ENCODE measurements around the gene ARHGEF17. TPM values are rescaled to one million over a fixed set of nuclear protein-coding genes. Genes with fewer than 3 reads are reported as not detected.

The ARHGEF17 gene
- total and polyA plus RNA-seq, 3 donors from 2014 or later, result 29.4 to 58.5 (median 50.1) TPM

DNA sequence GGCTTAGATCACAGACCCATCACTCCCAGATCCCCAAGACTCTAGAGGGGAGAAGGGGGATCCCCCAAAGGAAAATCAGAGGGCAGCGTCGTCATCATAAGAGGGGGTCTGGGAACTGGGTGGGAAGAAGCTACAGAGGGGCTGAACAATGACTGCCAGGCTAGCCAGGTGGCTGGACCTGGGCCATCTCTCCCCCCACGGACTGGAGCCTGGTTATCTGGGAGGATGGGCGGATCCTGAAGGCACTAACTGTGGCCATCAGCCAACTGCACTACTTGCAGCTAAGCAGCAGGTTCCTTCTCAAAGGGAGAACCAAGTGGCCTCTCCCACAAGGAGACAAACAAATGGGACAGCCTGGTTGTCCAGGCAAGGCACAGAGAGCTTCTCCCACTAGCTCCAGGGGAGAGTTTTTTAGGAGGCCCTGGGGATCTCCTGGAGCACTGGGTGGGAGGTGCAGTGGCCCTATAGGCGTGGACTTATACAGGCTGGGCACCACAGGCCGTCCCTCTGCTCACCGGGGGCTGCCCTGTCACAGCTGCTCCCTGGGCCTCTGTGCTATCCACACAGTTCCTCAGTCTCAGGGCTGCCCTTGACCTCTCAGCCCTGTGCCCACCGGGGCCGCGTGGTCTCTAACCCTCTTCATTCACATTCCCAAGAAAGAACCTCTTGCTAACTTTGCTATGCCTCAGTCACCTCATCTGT, 20.5 kb upstream of the ARHGEF17 start:
- peaks cover 25% of the 10 kb centered on the region for H3K4me1 ChIP-seq
- no peaks in the 10 kb centered on the region for H3K27me3 ChIP-seq
- WGBS, 2 donors, result 57 to 85% methylated on average over 9 to 10 of the region's 10 CpGs
- H3K9me3 ChIP-seq, result no peaks in the 10 kb centered on the region
- TF ChIP-seq, protein P1, sequence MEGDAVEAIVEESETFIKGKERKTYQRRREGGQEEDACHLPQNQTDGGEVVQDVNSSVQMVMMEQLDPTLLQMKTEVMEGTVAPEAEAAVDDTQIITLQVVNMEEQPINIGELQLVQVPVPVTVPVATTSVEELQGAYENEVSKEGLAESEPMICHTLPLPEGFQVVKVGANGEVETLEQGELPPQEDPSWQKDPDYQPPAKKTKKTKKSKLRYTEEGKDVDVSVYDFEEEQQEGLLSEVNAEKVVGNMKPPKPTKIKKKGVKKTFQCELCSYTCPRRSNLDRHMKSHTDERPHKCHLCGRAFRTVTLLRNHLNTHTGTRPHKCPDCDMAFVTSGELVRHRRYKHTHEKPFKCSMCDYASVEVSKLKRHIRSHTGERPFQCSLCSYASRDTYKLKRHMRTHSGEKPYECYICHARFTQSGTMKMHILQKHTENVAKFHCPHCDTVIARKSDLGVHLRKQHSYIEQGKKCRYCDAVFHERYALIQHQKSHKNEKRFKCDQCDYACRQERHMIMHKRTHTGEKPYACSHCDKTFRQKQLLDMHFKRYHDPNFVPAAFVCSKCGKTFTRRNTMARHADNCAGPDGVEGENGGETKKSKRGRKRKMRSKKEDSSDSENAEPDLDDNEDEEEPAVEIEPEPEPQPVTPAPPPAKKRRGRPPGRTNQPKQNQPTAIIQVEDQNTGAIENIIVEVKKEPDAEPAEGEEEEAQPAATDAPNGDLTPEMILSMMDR (IDR thresholded peaks at IDR 0.05), result no peak
- no peak for TF ChIP-seq POLR2A (IDR thresholded peaks at IDR 0.05)
- DNase-seq, result peak; percentile 71
- no peaks in the 10 kb centered on the region for H3K36me3 ChIP-seq (ENCODE audit: low read depth, missing control alignments)
- H3K4me3 ChIP-seq, result no peak overlapping the region
- intact Hi-C loops (cut with DNase I; ENCODE audit: low total_unique reads), result loop anchor here (10.0 kb wide), 1 partner anchor 103 kb away; no protein-coding TSS in a partner anchor
- no peak overlapping the region for H3K27ac ChIP-seq

DNA sequence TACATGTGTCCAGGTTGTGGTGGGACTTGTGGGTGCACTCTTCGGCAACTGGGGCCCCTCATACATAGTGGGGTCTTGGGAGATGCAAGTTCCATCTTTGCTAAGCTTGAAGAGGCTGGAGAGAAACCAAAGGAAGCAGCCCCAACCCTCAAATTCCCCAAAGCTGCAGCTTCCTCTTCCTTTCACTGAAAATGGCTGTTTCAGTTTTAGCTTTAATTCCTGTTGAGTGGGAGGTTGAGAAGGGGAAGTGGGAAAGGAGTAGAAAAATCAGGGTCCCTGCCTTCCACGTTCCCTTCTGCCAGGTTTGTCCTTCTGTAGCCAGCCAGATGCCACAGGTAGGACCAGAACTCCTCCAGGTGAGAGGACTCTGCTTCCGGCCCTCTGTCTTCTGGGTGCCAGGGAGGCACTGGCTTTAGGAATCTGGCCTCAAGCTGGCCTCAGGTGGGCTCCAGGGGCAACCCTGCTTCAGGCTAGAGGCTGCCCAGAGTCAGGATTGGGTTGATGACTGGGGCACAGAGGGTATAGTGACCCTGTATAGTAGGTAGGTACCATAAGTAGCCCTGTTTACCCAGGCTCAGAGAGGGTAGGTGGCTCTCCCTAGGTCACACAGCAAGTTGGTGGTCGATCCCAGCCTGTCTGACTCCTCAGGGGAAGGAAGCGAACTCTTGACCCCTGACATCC, 19.7 kb upstream of the ARHGEF17 start:
- Histone ChIP-seq H3K9me3 (no peaks in the 10 kb centered on the region), H3K27ac (no peak overlapping the region), H3K27me3 (no peaks in the 10 kb centered on the region), H3K4me3 (no peak overlapping the region), H3K4me1 (peaks cover 25% of the 10 kb centered on the region), H3K36me3 (ENCODE audit: low read depth, missing control alignments) (no peaks in the 10 kb centered on the region)
- DNase-seq, result no peak
- TF ChIP-seq, protein P1 (IDR thresholded peaks at IDR 0.05), result no peak
- no peak for TF ChIP-seq POLR2A (IDR thresholded peaks at IDR 0.05)
- WGBS, 2 donors, result 65 to 80% methylated on average over 5 of the region's 5 CpGs
- intact Hi-C loops (cut with DNase I; ENCODE audit: low total_unique reads), result loop anchor here (10.0 kb wide), 1 partner anchor 104 kb away; no protein-coding TSS in a partner anchor

DNA sequence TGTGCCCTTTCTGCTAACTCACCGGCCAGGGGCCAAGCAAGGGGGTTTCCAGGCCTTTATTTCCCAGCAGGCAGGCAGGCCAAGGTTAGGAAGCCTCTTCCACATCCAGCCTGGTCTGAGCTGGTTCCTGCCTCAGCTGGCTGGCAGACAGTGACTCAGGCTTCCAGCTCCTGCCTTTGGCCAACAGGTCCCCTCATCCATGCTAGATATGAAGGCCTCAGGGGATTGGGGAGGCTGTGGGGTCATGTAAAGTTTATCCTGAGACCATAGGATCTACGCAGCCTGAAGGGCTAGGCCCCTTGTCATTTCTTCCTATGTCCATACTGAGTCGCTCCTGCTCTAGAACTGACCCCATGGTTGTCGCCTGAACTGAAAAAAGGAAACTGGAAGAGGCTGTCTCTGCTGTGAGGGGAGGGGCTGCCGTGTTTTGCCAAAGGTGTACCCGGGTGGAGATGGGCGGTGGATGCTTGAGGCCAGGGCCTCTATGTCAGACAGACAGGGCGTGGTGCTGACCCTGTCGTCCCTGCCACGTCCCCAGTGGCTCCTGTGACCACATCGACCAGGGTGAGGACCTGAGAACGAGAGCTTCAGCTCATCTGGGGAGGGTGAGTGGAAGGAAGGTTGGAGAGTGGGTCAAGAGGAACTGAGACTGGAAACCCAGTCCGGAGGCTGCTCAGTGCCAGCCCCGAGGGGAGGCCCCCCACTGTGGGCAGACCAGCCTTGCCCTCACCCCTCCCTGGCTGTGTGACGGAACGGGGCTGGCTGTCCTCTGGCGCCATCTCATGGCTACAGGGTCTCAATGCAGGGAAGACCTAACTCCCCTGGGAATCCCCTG, 19.0 kb upstream of the ARHGEF17 start:
- peak; percentile 80 for DNase-seq
- Histone ChIP-seq H3K9me3 (no peaks in the 10 kb centered on the region), H3K27ac (peak overlapping the region in 1 of 2 donors; percentile 57), H3K27me3 (no peaks in the 10 kb centered on the region), H3K36me3 (ENCODE audit: low read depth, missing control alignments) (no peaks in the 10 kb centered on the region), H3K4me3 (no peak overlapping the region), H3K4me1 (peaks cover 25% of the 10 kb centered on the region)
- intact Hi-C loops (cut with DNase I; ENCODE audit: low total_unique reads), result loop anchor here (10.0 kb wide), 1 partner anchor 104 kb away; no protein-coding TSS in a partner anchor
- no peak for TF ChIP-seq POLR2A (IDR thresholded peaks at IDR 0.05)
- TF ChIP-seq, protein P1 (IDR thresholded peaks at IDR 0.05), result peak; percentile 77 to 90 (median 90)
- WGBS, 2 donors, result 44 to 58% methylated on average over 13 to 17 of the region's 17 CpGs

DNA sequence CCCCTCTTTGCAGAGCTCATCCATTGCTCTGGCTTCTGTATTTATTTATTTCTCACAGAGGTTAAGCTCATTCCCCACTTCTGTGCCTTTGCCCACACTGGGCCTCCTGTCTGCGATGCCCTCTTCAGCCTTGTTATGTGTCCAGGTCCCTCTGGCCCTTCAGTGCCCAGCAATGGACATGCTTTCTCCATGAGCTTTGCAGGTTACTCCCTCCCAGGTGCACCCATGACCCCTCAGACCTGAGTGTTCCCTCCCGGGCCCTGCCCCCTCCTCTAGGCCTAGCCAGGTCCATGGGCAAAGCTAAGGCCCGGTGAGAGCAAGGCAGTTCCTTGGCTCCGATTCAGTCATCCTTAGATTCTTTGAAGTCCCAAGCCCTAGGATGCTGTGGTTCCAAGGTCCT, 17.5 kb upstream of the ARHGEF17 start:
- TF ChIP-seq, protein P1 (IDR thresholded peaks at IDR 0.05), result no peak
- no peak for TF ChIP-seq POLR2A (IDR thresholded peaks at IDR 0.05)
- H3K27me3 ChIP-seq, result no peaks in the 10 kb centered on the region
- H3K9me3 ChIP-seq, result no peaks in the 10 kb centered on the region
- intact Hi-C loops (cut with DNase I; ENCODE audit: low total_unique reads), result no loop called here
- H3K4me1 ChIP-seq, result peaks cover 25% of the 10 kb centered on the region
- no peak for DNase-seq
- 91 to 100% methylated on average over 2 to 4 of the region's 4 CpGs for WGBS, 2 donors
- H3K36me3 ChIP-seq (ENCODE audit: low read depth, missing control alignments), result no peaks in the 10 kb centered on the region
- H3K27ac ChIP-seq, result no peak overlapping the region
- H3K4me3 ChIP-seq, result no peak overlapping the region

Data from testis (tissue), 3 donors.